HCT116 (cell line): Measurements from ENCODE around the gene GMPR2.

Experiments used
- CEBPB ChIP-seq: IDR thresholded peaks from 2 replicates; pipeline ENCODE4 v1.6.1; 2012; ENCODE audit warnings: low read depth
- EGR1 ChIP-seq: IDR thresholded peaks from 2 replicates; pipeline ENCODE4 v1.6.1; 2012; ENCODE audit warnings: low read depth
- ELF1 ChIP-seq: IDR thresholded peaks from 2 replicates; pipeline ENCODE4 v1.6.1; 2012; ENCODE audit warnings: low read depth, borderline replicate concordance
- EZH2 ChIP-seq: fragments of 200-600 bp; sonication (generic); IDR thresholded peaks from 2 replicates; pipeline ENCODE4 v1.6.1; 2017; ENCODE audit warnings: antibody characterized with exemption, mixed run types
- FOSL1 ChIP-seq: IDR thresholded peaks from 2 replicates; pipeline ENCODE4 v1.6.1; 2012; ENCODE audit warnings: low read depth
- POLR2A ChIP-seq: IDR thresholded peaks from 2 replicates; pipeline ENCODE4 v1.7.0; 2011; ENCODE audit warnings: borderline replicate concordance; ENCODE audit not compliant: insufficient read depth, insufficient read length; ENCODE audit errors: extremely low read depth
- POLR2AphosphoS5 ChIP-seq: IDR thresholded peaks from 2 replicates; pipeline ENCODE4 v1.6.1; 2011; ENCODE audit warnings: mild to moderate bottlenecking, low read depth, low read length, moderate library complexity
- RAD21 ChIP-seq: IDR thresholded peaks from 2 replicates; pipeline ENCODE4 v1.6.1; 2012; ENCODE audit warnings: low read depth, mild to moderate bottlenecking
- YY1 ChIP-seq: IDR thresholded peaks from 2 replicates; pipeline ENCODE4 v1.6.1; 2011; ENCODE audit warnings: low read length, low read depth, moderate library complexity, mild to moderate bottlenecking; ENCODE audit not compliant: insufficient replicate concordance; ENCODE audit errors: extremely low read depth
- ZBTB33 ChIP-seq: IDR thresholded peaks from 2 replicates; pipeline ENCODE4 v1.6.1; 2011; ENCODE audit warnings: mild to moderate bottlenecking, low read length, moderate library complexity; ENCODE audit not compliant: insufficient replicate concordance; ENCODE audit errors: extremely low read depth
- ZFX ChIP-seq: fragments of 450-650 bp; IDR thresholded peaks from 2 replicates; pipeline ENCODE4 v1.6.1; 2017
- TF ChIP-seq, protein P1 (sequence below), 3 experiments: fragments of 200-600 bp in 1 of 3; sonication (generic) in 1 of 3; IDR thresholded peaks in 2 of 3; conservative IDR thresholded peaks in 1 of 3; 2 replicates each; pipeline ENCODE4 v1.5.1; 2012 to 2017; ENCODE audit warnings: low read depth in 2 of 3, low read length in 2 of 3, antibody characterized with exemption in 1 of 3, borderline replicate concordance in 1 of 3, control low read depth in 1 of 3, mild to moderate bottlenecking in 1 of 3, mixed read lengths in 1 of 3, mixed run types in 1 of 3, moderate library complexity in 1 of 3; ENCODE audit not compliant: insufficient read depth in 1 of 3
- TF ChIP-seq, protein P2 (sequence below): IDR thresholded peaks from 2 replicates; pipeline ENCODE4 v1.6.1; 2012; ENCODE audit warnings: low read depth

- no peak for TF ChIP-seq EZH2
- no peak for TF ChIP-seq FOSL1
- no peak for TF ChIP-seq ZBTB33
- TF ChIP-seq EGR1, result no peak
- no peak for TF ChIP-seq CEBPB
- TF ChIP-seq POLR2AphosphoS5, result no peak
- no peak for TF ChIP-seq YY1
- no peak for TF ChIP-seq POLR2A
- TF ChIP-seq, protein P1, sequence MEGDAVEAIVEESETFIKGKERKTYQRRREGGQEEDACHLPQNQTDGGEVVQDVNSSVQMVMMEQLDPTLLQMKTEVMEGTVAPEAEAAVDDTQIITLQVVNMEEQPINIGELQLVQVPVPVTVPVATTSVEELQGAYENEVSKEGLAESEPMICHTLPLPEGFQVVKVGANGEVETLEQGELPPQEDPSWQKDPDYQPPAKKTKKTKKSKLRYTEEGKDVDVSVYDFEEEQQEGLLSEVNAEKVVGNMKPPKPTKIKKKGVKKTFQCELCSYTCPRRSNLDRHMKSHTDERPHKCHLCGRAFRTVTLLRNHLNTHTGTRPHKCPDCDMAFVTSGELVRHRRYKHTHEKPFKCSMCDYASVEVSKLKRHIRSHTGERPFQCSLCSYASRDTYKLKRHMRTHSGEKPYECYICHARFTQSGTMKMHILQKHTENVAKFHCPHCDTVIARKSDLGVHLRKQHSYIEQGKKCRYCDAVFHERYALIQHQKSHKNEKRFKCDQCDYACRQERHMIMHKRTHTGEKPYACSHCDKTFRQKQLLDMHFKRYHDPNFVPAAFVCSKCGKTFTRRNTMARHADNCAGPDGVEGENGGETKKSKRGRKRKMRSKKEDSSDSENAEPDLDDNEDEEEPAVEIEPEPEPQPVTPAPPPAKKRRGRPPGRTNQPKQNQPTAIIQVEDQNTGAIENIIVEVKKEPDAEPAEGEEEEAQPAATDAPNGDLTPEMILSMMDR (IDR thresholded peaks at IDR 0.05 in 2 of 3, conservative IDR thresholded peaks at IDR 0.05 in 1 of 3; ENCODE audit: borderline replicate concordance in 1 of 3, insufficient read depth in 1 of 3, low read depth in 2 of 3, low read length in 2 of 3), result no peak
- no peak for TF ChIP-seq RAD21
- TF ChIP-seq ZFX, result no peak
- TF ChIP-seq ELF1, result no peak
- TF ChIP-seq, protein P2, sequence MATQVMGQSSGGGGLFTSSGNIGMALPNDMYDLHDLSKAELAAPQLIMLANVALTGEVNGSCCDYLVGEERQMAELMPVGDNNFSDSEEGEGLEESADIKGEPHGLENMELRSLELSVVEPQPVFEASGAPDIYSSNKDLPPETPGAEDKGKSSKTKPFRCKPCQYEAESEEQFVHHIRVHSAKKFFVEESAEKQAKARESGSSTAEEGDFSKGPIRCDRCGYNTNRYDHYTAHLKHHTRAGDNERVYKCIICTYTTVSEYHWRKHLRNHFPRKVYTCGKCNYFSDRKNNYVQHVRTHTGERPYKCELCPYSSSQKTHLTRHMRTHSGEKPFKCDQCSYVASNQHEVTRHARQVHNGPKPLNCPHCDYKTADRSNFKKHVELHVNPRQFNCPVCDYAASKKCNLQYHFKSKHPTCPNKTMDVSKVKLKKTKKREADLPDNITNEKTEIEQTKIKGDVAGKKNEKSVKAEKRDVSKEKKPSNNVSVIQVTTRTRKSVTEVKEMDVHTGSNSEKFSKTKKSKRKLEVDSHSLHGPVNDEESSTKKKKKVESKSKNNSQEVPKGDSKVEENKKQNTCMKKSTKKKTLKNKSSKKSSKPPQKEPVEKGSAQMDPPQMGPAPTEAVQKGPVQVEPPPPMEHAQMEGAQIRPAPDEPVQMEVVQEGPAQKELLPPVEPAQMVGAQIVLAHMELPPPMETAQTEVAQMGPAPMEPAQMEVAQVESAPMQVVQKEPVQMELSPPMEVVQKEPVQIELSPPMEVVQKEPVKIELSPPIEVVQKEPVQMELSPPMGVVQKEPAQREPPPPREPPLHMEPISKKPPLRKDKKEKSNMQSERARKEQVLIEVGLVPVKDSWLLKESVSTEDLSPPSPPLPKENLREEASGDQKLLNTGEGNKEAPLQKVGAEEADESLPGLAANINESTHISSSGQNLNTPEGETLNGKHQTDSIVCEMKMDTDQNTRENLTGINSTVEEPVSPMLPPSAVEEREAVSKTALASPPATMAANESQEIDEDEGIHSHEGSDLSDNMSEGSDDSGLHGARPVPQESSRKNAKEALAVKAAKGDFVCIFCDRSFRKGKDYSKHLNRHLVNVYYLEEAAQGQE, result no peak
Observed at GRCh38 chr14:24228902-24229301, 3.8 kb upstream of the GMPR2 start.
